Adrenal gland (tissue), 5 donors: Measurements from ENCODE around the gene PSTPIP1.

Experiments used
- POLR2A ChIP-seq, 2 donors: fragments of 450-650 bp; IDR thresholded peaks; one replicate each; pipeline ENCODE4 v1.6.1; 2017; ENCODE audit warnings: antibody characterized with exemption in 2 of 2, mild to moderate bottlenecking in 2 of 2, moderate library complexity in 1 of 2
- TF ChIP-seq, protein P1 (sequence below), 6 experiments: fragments of 450-650 bp in 4 of 6; fragments of 200-600 bp in 2 of 6; sonication (generic) in 1 of 6; IDR thresholded peaks; 1 replicate in 5 of 6; 2 replicates in 1 of 6; pipeline versions ENCODE4 v1.5.1 to v1.8.0; 2016 to 2021; ENCODE audit warnings: antibody characterized with exemption in 6 of 6, mild to moderate bottlenecking in 2 of 6, moderate library complexity in 1 of 6
- donor health status: DM: no; HTN: no; CAD: no.

DNA sequence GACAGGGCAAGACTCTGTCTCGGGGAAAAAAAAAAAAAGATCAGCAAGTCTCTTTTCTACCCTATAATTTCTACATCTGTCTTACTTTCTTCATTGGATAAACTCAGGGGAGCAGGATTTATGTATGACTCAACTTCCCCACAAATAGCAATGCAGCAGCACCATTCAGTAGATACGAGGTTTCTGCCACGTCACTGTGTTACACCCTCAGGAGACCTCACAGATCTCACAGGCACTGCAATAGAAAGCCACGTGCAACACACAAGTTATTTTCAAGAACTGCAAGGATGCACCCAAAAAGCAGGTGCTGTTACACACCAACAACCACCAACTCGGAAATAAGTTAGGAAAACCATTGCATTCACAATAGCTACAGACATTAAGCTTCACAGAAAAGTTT lies 45.7 kb downstream of the PSTPIP1 start:
- TF ChIP-seq, protein P1, sequence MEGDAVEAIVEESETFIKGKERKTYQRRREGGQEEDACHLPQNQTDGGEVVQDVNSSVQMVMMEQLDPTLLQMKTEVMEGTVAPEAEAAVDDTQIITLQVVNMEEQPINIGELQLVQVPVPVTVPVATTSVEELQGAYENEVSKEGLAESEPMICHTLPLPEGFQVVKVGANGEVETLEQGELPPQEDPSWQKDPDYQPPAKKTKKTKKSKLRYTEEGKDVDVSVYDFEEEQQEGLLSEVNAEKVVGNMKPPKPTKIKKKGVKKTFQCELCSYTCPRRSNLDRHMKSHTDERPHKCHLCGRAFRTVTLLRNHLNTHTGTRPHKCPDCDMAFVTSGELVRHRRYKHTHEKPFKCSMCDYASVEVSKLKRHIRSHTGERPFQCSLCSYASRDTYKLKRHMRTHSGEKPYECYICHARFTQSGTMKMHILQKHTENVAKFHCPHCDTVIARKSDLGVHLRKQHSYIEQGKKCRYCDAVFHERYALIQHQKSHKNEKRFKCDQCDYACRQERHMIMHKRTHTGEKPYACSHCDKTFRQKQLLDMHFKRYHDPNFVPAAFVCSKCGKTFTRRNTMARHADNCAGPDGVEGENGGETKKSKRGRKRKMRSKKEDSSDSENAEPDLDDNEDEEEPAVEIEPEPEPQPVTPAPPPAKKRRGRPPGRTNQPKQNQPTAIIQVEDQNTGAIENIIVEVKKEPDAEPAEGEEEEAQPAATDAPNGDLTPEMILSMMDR (IDR thresholded peaks at IDR 0.05) = no peak
- TF ChIP-seq POLR2A (IDR thresholded peaks at IDR 0.05) = no peak
